C4-2B (cell line): ENCODE data around the gene ATP5PF.

Experiments
- H3K27ac ChIP-seq: fragments of 450-650 bp; 2 replicates; pipeline ENCODE4 v1.5.1; 2017
- ZFX ChIP-seq: fragments of 450-650 bp; IDR thresholded peaks from 2 replicates; pipeline ENCODE4 v1.6.1; 2017
- TF ChIP-seq, protein P1 (sequence below): fragments of 450-650 bp; conservative IDR thresholded peaks from 2 replicates; pipeline ENCODE4 v1.5.1; 2017; ENCODE audit warnings: mild to moderate bottlenecking

Gene ATP5PF

DNA sequence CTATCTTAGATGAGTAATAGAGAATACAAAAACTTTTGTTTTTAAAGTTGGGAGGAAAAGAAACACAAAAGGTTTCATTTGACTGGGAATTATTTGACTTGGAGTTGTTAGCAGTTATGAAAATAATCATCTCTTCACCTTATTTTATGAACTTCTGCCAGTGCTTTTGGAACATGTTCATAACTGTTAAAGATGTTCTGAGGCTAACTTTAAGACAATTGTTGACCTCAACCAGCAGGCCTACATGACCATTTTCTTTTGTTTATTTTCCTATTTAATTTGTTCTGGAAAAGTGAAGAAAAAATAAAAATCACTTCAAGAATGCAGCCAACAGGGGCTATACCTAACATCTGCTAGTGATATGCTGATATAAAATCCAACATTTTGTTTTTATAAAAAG lies 58.3 kb downstream of the ATP5PF start:
- no peak overlapping the region for H3K27ac ChIP-seq
- TF ChIP-seq, protein P1, sequence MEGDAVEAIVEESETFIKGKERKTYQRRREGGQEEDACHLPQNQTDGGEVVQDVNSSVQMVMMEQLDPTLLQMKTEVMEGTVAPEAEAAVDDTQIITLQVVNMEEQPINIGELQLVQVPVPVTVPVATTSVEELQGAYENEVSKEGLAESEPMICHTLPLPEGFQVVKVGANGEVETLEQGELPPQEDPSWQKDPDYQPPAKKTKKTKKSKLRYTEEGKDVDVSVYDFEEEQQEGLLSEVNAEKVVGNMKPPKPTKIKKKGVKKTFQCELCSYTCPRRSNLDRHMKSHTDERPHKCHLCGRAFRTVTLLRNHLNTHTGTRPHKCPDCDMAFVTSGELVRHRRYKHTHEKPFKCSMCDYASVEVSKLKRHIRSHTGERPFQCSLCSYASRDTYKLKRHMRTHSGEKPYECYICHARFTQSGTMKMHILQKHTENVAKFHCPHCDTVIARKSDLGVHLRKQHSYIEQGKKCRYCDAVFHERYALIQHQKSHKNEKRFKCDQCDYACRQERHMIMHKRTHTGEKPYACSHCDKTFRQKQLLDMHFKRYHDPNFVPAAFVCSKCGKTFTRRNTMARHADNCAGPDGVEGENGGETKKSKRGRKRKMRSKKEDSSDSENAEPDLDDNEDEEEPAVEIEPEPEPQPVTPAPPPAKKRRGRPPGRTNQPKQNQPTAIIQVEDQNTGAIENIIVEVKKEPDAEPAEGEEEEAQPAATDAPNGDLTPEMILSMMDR: no peak
- no peak for TF ChIP-seq ZFX
